HG02970 (cell line): ENCODE measurements around the gene RFT1.

Experiments
- ATAC-seq: cut with Tn5 transposase; IDR thresholded peaks from one replicate; pipeline ENCODE4 v1.9.1; 2021; ENCODE audit warnings: mild to moderate bottlenecking, moderate library complexity, moderate number of reproducible peaks; ENCODE audit not compliant: unreplicated experiment, low FRiP score

The RFT1 gene, protein sequence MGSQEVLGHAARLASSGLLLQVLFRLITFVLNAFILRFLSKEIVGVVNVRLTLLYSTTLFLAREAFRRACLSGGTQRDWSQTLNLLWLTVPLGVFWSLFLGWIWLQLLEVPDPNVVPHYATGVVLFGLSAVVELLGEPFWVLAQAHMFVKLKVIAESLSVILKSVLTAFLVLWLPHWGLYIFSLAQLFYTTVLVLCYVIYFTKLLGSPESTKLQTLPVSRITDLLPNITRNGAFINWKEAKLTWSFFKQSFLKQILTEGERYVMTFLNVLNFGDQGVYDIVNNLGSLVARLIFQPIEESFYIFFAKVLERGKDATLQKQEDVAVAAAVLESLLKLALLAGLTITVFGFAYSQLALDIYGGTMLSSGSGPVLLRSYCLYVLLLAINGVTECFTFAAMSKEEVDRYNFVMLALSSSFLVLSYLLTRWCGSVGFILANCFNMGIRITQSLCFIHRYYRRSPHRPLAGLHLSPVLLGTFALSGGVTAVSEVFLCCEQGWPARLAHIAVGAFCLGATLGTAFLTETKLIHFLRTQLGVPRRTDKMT

GRCh38 chr3:53130179-53131061 is at the start of gene RFT1:
Gene RFT1, minus strand, starts transcription at chr3:53130435. Its CDS starts 35 bp downstream, at chr3:53130400.
- peak; percentile 89 for ATAC-seq

- no peak for ATAC-seq
These were observed 49.3 kb upstream of the RFT1 start for GRCh38 chr3:53179580-53179979.

DNA sequence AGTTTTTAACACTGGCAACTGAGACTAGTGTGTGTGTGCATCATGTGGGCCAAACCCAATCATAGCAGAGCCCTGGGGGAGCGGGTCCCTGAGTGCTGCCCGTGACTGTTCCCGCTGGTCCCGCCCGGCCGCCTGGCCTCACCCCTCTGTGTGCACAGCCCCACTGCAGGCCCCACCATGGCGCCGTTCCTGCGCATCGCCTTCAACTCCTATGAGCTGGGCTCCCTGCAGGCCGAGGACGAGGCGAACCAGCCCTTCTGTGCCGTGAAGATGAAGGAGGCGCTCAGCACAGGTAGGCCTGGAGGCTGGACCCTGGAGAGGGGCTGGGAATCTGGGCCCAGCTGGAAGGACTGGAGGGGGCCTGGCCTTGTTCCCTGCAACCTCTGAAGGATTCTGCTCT is 48.0 kb upstream of the RFT1 start:
- ATAC-seq = no peak

GRCh38 chr3:53175613-53176540 is 45.6 kb upstream of the RFT1 start:
- no peak for ATAC-seq

DNA sequence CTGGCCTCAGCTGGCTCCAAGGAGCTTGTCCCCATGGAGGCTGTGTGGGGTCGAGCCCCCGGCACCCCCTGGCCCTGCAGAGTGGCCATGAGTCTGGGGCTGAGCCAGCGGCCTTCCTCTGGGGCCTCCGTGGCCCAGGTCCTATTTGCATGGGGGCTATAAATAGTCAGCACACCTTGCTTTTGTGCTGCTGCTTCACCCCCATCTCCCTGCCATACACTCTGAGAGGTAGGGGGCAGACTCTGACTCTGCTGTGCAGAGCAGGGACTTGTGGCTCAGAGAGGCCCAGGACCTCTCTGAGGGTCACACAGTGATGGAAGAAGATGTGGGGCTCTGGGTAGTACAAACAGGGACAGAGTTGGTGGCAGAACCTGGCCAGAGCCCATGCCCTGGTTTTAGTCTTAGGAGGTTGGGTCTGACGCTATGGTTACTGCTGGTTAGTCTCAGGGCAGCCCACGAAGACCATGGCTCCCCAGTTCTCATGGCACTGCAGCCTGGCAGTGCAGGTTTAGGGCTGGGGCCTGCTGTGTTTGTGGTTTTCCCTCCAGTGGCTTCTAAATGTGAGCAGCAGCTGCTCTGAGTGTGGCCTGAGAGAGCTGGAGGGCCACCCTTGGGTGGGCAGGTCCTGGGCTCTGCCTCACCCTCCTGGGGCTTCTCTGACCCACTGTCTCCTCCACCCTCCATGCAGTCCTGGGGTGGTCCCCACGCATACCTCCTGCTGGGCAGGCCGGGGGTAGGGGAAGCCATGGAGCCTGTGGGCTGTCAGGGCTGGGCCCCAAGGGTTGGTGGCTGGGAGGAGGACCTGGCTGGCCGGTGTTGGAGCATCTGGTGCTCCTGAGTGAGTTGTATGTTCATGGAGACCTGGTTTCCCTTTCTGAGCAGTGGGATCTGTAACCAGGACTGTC is 44.4 kb upstream of the RFT1 start:
- no peak for ATAC-seq

GRCh38 chr3:53173107-53173506 is 42.9 kb upstream of the RFT1 start:
- no peak for ATAC-seq

DNA sequence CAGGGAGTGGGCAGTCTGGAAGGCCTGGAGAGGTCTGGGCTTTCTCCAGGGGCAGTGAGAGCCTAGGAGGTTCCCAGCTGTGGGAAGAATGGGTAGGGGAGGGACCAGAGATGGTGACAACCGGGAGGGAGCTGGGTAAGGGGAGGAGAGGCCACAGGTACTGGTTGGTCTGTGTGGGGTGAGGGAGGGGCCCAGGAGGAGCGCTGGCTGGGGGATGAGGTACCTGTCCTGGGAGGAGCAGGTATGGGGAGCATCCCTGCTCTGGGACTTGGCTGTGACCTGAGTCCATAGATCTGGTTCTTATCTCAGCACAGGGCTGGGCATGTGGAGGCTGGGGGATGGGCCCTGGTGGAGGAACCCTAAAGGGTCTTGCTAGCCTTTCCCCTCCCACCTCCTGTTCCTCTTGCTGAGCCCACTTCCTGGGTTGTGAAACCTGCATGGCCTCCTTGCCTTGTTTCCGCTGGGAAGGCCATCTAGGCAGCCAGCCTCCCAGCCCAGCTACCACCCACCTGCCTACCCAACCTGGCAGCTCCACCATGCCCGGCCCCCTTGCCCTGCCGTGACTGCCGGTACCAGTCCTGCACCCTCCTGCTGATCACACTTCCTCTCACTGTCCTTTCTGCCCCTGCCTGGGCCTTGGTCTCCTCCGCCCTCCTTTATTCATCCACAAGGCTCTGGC is 41.7 kb upstream of the RFT1 start:
- no peak for ATAC-seq

- no peak for ATAC-seq
These were observed 40.8 kb upstream of the RFT1 start for GRCh38 chr3:53171064-53171418.

GRCh38 chr3:53170325-53171063 is 40.3 kb upstream of the RFT1 start:
- no peak for ATAC-seq

DNA sequence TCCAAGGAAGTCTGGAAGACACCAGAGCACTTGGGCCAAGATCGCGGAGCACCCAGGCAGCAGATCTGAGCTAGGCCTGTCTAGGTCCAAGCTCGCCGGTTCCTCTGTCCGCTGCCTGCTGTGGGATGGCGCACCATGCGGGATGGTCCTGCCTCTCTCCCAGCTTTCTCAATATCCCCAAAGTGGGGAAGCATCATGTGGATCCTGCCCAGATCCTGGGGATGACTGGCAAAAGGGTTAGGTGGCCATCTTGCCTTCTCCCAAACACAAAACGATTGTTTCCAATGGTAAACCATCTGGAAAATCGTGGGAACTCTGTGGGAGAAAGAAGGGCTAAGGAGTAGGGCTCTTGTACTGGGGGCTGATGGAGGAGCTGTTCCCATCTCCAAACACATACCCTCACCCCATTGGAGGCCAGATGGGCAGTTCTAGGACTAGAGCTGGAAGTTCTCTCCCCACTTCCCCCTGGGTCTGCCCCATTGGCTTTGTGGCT is 39.6 kb upstream of the RFT1 start:
- ATAC-seq = no peak

GRCh38 chr3:53169045-53169831 is 39.0 kb upstream of the RFT1 start:
- ATAC-seq = no peak

- no peak for ATAC-seq
These were observed 38.1 kb upstream of the RFT1 start for GRCh38 chr3:53168175-53168923.

GRCh38 chr3:53167418-53168174 is 37.4 kb upstream of the RFT1 start:
- ATAC-seq = no peak

DNA sequence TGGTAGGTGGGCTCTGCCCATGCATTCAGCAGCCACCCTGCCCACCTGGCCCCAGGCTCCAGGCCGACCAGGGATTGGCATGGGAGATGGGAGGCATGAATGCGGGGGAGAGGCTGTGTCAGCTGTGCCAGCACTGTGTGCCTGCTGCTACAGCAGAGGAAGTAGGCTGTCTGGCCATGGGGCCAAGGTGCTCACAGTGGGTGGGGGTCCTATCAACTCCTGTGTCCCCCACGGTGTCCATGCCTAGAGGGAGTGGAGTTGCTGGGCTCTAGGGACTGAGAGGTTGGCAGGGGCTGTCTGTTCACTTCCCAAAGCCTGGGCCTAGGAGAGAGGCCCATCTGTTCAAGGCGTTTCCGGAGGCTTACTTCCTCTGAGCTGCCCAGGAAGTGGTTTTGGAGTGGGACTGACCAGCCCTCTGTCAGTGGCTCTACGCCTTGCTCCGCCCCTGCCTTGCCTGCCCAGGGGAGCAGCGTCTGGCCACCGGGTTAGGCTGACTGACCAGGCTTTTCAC is 36.6 kb upstream of the RFT1 start:
- ATAC-seq = no peak

DNA sequence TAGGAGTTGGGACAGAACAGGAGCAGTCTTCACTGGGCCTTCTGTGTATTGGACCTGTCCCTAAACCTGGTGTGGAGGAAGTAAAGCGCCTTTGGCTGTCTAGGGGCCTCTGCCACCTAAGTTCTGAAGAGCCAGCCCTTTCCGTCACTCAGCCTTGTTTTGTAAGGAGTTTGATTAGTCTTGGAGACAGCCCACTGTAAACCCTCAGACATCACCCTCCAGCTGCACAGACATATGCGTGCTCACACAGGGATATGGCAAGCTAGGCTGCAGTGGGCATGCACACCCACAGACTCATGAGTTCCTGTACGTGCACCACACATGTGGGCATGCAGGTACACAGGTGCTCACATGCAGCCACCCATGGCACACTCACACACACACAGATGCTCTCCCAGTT is 36.0 kb upstream of the RFT1 start:
- no peak for ATAC-seq
